ENCODE data around the gene FGF4.

Gene FGF4

GRCh38 chr11:69775163-69775755 lies at the start of gene FGF4:
Gene FGF4, minus strand, starts transcription at chr11:69775341. Its CDS starts 257 bp downstream, at chr11:69775084.
- no peak for DNase-seq

GRCh38 chr11:69823641-69824265 lies 48.6 kb upstream of the FGF4 start:
- DNase-seq: no peak

- DNase-seq: no peak
Measured at GRCh38 chr11:69822676-69823494, 47.7 kb upstream of the FGF4 start.

GRCh38 chr11:69821511-69822040 lies 46.4 kb upstream of the FGF4 start:
- no peak for DNase-seq

GRCh38 chr11:69820441-69820840 lies 45.3 kb upstream of the FGF4 start:
- DNase-seq: no peak

- no peak for DNase-seq
Measured at GRCh38 chr11:69819541-69820070, 44.5 kb upstream of the FGF4 start.

GRCh38 chr11:69818603-69819441 lies 43.7 kb upstream of the FGF4 start, which contains the start of gene FGF3:
Gene FGF3, minus strand, starts transcription at chr11:69819416. Its CDS starts 483 bp downstream, at chr11:69818933.
- no peak for DNase-seq

GRCh38 chr11:69818231-69818602 lies 43.1 kb upstream of the FGF4 start:
- DNase-seq: no peak

GRCh38 chr11:69817265-69818230 lies 42.4 kb upstream of the FGF4 start:
- no peak for DNase-seq

GRCh38 chr11:69816671-69817070 lies 41.5 kb upstream of the FGF4 start:
- DNase-seq: no peak

GRCh38 chr11:69815973-69816372 lies 40.8 kb upstream of the FGF4 start:
- DNase-seq: no peak

GRCh38 chr11:69814902-69815301 lies 39.8 kb upstream of the FGF4 start:
- DNase-seq: no peak

- no peak for DNase-seq
Measured at GRCh38 chr11:69814411-69814810, 39.3 kb upstream of the FGF4 start.

- DNase-seq: no peak
Measured at GRCh38 chr11:69813839-69814238, 38.7 kb upstream of the FGF4 start.

GRCh38 chr11:69812946-69813345 lies 37.8 kb upstream of the FGF4 start:
- DNase-seq: no peak

GRCh38 chr11:69812256-69812655 lies 37.1 kb upstream of the FGF4 start:
- DNase-seq: no peak

- DNase-seq: no peak
Measured at GRCh38 chr11:69811431-69811830, 36.3 kb upstream of the FGF4 start.

GRCh38 chr11:69810289-69811118 lies 35.4 kb upstream of the FGF4 start:
- no peak for DNase-seq

GRCh38 chr11:69808667-69809086 lies 33.5 kb upstream of the FGF4 start:
- DNase-seq: no peak

- DNase-seq: no peak
Measured at GRCh38 chr11:69807106-69807815, 32.1 kb upstream of the FGF4 start.
